ENCODE results near the gene EDARADD. TPM values are rescaled to one million over a fixed set of nuclear protein-coding genes. Genes with fewer than 3 reads are reported as not detected.

The EDARADD gene
- polyA plus RNA-seq, 1 donor (not counting 4 experiments of a cell fraction or from before 2014, with no cell fraction given): 12.3 TPM

- Histone ChIP-seq H3K4me1 (ENCODE audit: control insufficient read depth, extremely low read depth, insufficient read depth, low read length) (peaks cover 17% of the 10 kb centered on the region), H2AFZ (ENCODE audit: control insufficient read depth, low read length) (no peak overlapping the region), H3K4me2 (ENCODE audit: control insufficient read depth, extremely low read depth, insufficient read depth, low read depth, low read length) (no peak overlapping the region), H3K9ac (ENCODE audit: control insufficient read depth, extremely low read depth, insufficient read depth, low read length) (no peak overlapping the region), H3K9me1 (ENCODE audit: control insufficient read depth, extremely low read depth, insufficient read depth, low read length) (no peaks in the 10 kb centered on the region), H3K9me3 (ENCODE audit: control insufficient read depth, low read depth, low read length) (no peaks in the 10 kb centered on the region), H4K20me1 (ENCODE audit: control insufficient read depth, extremely low read depth, insufficient read depth, low read length) (no peaks in the 10 kb centered on the region), H3K27ac (ENCODE audit: control insufficient read depth, insufficient read depth, low read length) (no peak overlapping the region), H3K36me3 (ENCODE audit: control insufficient read depth in 2 of 2, extremely low read depth in 1 of 2, insufficient read depth in 2 of 2, low read length in 2 of 2) (no peaks in the 10 kb centered on the region), H3K4me3 (ENCODE audit: control insufficient read depth in 2 of 3, extremely low read depth in 1 of 3, insufficient read depth in 2 of 3, low read depth in 1 of 3, low read length in 3 of 3) (no peak overlapping the region), H3K79me2 (ENCODE audit: control insufficient read depth, insufficient read depth, low read length) (peaks cover 6% of the 10 kb centered on the region), H3K27me3 (ENCODE audit: control insufficient read depth, extremely low read depth, insufficient read depth, low read length) (no peaks in the 10 kb centered on the region)
- no peak for FAIRE-seq
- dilution Hi-C loops (cut with MboI; ENCODE audit: extremely low pct_ligation_motif_present, low sequenced_read_pairs): no loop called here
- no peak for DNase-seq (ENCODE audit: low read depth, low spot score)
- no peak for TF ChIP-seq CTCF (optimal IDR thresholded peaks at IDR 0.05 in 1 of 3, IDR thresholded peaks at IDR 0.05 in 1 of 3, conservative IDR thresholded peaks at IDR 0.05 in 1 of 3; ENCODE audit: extremely low read depth in 1 of 3, insufficient read depth in 2 of 3, low read length in 3 of 3)
- no peak for TF ChIP-seq EZH2 (IDR thresholded peaks at IDR 0.05; ENCODE audit: low read length)
Measured at GRCh38 chr1:236392182-236392581, 1.9 kb upstream of the EDARADD start.

- Histone ChIP-seq H4K20me1 (ENCODE audit: control insufficient read depth, extremely low read depth, insufficient read depth, low read length) (no peaks in the 10 kb centered on the region), H3K9me1 (ENCODE audit: control insufficient read depth, extremely low read depth, insufficient read depth, low read length) (no peaks in the 10 kb centered on the region), H3K4me3 (ENCODE audit: control insufficient read depth in 2 of 3, extremely low read depth in 1 of 3, insufficient read depth in 2 of 3, low read depth in 1 of 3, low read length in 3 of 3) (peak overlapping the region; percentile 81 to 92 (median 87)), H3K9me3 (ENCODE audit: control insufficient read depth, low read depth, low read length) (no peaks in the 10 kb centered on the region), H2AFZ (ENCODE audit: control insufficient read depth, low read length) (peak overlapping the region; percentile 83), H3K27ac (ENCODE audit: control insufficient read depth, insufficient read depth, low read length) (peak overlapping the region; percentile 69), H3K9ac (ENCODE audit: control insufficient read depth, extremely low read depth, insufficient read depth, low read length) (peak overlapping the region; percentile 77), H3K27me3 (ENCODE audit: control insufficient read depth, extremely low read depth, insufficient read depth, low read length) (no peaks in the 10 kb centered on the region), H3K36me3 (ENCODE audit: control insufficient read depth in 2 of 2, extremely low read depth in 1 of 2, insufficient read depth in 2 of 2, low read length in 2 of 2) (no peaks in the 10 kb centered on the region), H3K4me1 (ENCODE audit: control insufficient read depth, extremely low read depth, insufficient read depth, low read length) (peaks cover 17% of the 10 kb centered on the region), H3K4me2 (ENCODE audit: control insufficient read depth, extremely low read depth, insufficient read depth, low read depth, low read length) (peak overlapping the region; percentile 90), H3K79me2 (ENCODE audit: control insufficient read depth, insufficient read depth, low read length) (peaks cover 22% of the 10 kb centered on the region)
- dilution Hi-C loops (cut with MboI; ENCODE audit: extremely low pct_ligation_motif_present, low sequenced_read_pairs): no loop called here
- TF ChIP-seq CTCF (optimal IDR thresholded peaks at IDR 0.05 in 1 of 3, IDR thresholded peaks at IDR 0.05 in 1 of 3, conservative IDR thresholded peaks at IDR 0.05 in 1 of 3; ENCODE audit: extremely low read depth in 1 of 3, insufficient read depth in 2 of 3, low read length in 3 of 3) (no peak), EZH2 (IDR thresholded peaks at IDR 0.05; ENCODE audit: low read length) (no peak)
- DNase-seq (ENCODE audit: low read depth, low spot score) (no peak), FAIRE-seq (peak; percentile 20)
Measured at GRCh38 chr1:236394879-236395229, 768 bp downstream of the EDARADD start.

All from keratinocyte (primary cell).